Fibroblast of skin of scalp (primary cell): ENCODE results near the gene ERGIC1.

Source experiments
- DNase-seq: peaks from one replicate; pipeline ENCODE4 v3.0.0-alpha.2; 2013

ERGIC1 gene

GRCh38 chr5:172984244-172984953 is 150.3 kb downstream of the ERGIC1 start:
- DNase-seq, result peak; percentile 79

- no peak for DNase-seq
These were observed 151.5 kb downstream of the ERGIC1 start for GRCh38 chr5:172985596-172985995.

GRCh38 chr5:172988276-172988675 is 154.2 kb downstream of the ERGIC1 start:
- no peak for DNase-seq

- DNase-seq, result no peak
These were observed 156.7 kb downstream of the ERGIC1 start for GRCh38 chr5:172990776-172991175.

- no peak for DNase-seq
These were observed 160.4 kb downstream of the ERGIC1 start for GRCh38 chr5:172994405-172994804.

- no peak for DNase-seq
These were observed 165.4 kb downstream of the ERGIC1 start for GRCh38 chr5:172999372-172999973.

- DNase-seq, result no peak
These were observed 165.9 kb downstream of the ERGIC1 start for GRCh38 chr5:172999974-173000373.

GRCh38 chr5:173001229-173001841 is 167.3 kb downstream of the ERGIC1 start:
- DNase-seq, result no peak
